Activated CD4-positive, CD25-positive, alpha-beta regulatory T cell treated with anti-CD3 and anti-CD28 coated beads, Interleukin-2, amount 50 U/mL, for 72 hours (primary cell): ENCODE data around the gene TNFRSF25.
"Not testable (repeated sequence)": the region's sequence is repeated elsewhere in the genome, so short reads cannot be mapped to it uniquely, and the experiment has no call there.

Experiments
- DNase-seq: peaks from one replicate; pipeline ENCODE4 v3.0.0; 2021

TNFRSF25 gene

GRCh38 chr1:6429660-6430411, 36.1 kb downstream of the TNFRSF25 start:
- DNase-seq = not testable (repeated sequence)

GRCh38 chr1:6428453-6428852, 37.5 kb downstream of the TNFRSF25 start:
- DNase-seq = not testable (repeated sequence)

- DNase-seq = no peak
These were observed 38.3 kb downstream of the TNFRSF25 start for GRCh38 chr1:6427441-6428390.

- no peak for DNase-seq
These were observed 39.0 kb downstream of the TNFRSF25 start for GRCh38 chr1:6426972-6427350.

GRCh38 chr1:6426277-6426971, 39.5 kb downstream of the TNFRSF25 start:
- DNase-seq = no peak

GRCh38 chr1:6425658-6426057, 40.3 kb downstream of the TNFRSF25 start:
- DNase-seq = no peak

GRCh38 chr1:6424619-6425593, 41.1 kb downstream of the TNFRSF25 start, which contains the start of gene ESPN:
ESPN (plus strand) TSS chr1:6424776; CDS start chr1:6424956, 180 bp downstream.
- DNase-seq = no peak

GRCh38 chr1:6424000-6424565, 41.9 kb downstream of the TNFRSF25 start:
- DNase-seq = no peak

GRCh38 chr1:6423321-6423999, 42.5 kb downstream of the TNFRSF25 start:
- DNase-seq = peak; percentile 73

GRCh38 chr1:6421266-6421665, 44.7 kb downstream of the TNFRSF25 start:
- DNase-seq = no peak

GRCh38 chr1:6420454-6421042, 45.4 kb downstream of the TNFRSF25 start:
- no peak for DNase-seq

GRCh38 chr1:6419804-6420453, 46.0 kb downstream of the TNFRSF25 start, which contains the start of gene HES2:
HES2 (minus strand) TSS chr1:6419919; CDS start chr1:6419820, 99 bp downstream.
- no peak for DNase-seq

GRCh38 chr1:6419397-6419803, 46.6 kb downstream of the TNFRSF25 start:
- DNase-seq = no peak

GRCh38 chr1:6418668-6419396, 47.1 kb downstream of the TNFRSF25 start:
- no peak for DNase-seq

- no peak for DNase-seq
These were observed 47.9 kb downstream of the TNFRSF25 start for GRCh38 chr1:6417961-6418667.

- no peak for DNase-seq
These were observed 49.1 kb downstream of the TNFRSF25 start for GRCh38 chr1:6416906-6417305.

- no peak for DNase-seq
These were observed 49.7 kb downstream of the TNFRSF25 start for GRCh38 chr1:6416295-6416656.

- DNase-seq = no peak
These were observed 50.9 kb downstream of the TNFRSF25 start for GRCh38 chr1:6414881-6415626.
